Measurements from ENCODE around the gene IQSEC1. TPM values are rescaled to one million over a fixed set of nuclear protein-coding genes. Genes with fewer than 3 reads are reported as not detected.

IQSEC1 gene
- total and polyA plus RNA-seq, 2 donors = 9.4 to 21.9 TPM

- peaks cover 0 to 7% of the 10 kb centered on the region in 2 donors for H3K4me1 ChIP-seq (ENCODE audit: control insufficient read depth in 2 of 2, insufficient read depth in 2 of 2, low read length in 2 of 2)
- no peaks in the 10 kb centered on the region for H3K9me3 ChIP-seq (ENCODE audit: control insufficient read depth in 2 of 2, insufficient read depth in 1 of 2, low read length in 1 of 2)
- H3K4me3 ChIP-seq (ENCODE audit: low read length in 2 of 2) = no peak overlapping the region
- no peaks in the 10 kb centered on the region for H3K36me3 ChIP-seq (ENCODE audit: control insufficient read depth in 2 of 2, insufficient read depth in 2 of 2, low read length in 1 of 2)
- WGBS = 74% methylated on average over 9 of the region's 9 CpGs
- no peak overlapping the region for H3K27ac ChIP-seq (ENCODE audit: low read depth in 1 of 2, low read length in 1 of 2)
- no peak for DNase-seq (ENCODE audit: low read depth in 6 of 9, low spot score in 9 of 9)
- peaks cover 0 to 3% of the 10 kb centered on the region in 2 donors for H3K27me3 ChIP-seq (ENCODE audit: control insufficient read depth in 2 of 2, insufficient read depth in 1 of 2, low read length in 1 of 2)
Measured at GRCh38 chr3:12891391-12891984, 181.7 kb downstream of the IQSEC1 start.

DNA sequence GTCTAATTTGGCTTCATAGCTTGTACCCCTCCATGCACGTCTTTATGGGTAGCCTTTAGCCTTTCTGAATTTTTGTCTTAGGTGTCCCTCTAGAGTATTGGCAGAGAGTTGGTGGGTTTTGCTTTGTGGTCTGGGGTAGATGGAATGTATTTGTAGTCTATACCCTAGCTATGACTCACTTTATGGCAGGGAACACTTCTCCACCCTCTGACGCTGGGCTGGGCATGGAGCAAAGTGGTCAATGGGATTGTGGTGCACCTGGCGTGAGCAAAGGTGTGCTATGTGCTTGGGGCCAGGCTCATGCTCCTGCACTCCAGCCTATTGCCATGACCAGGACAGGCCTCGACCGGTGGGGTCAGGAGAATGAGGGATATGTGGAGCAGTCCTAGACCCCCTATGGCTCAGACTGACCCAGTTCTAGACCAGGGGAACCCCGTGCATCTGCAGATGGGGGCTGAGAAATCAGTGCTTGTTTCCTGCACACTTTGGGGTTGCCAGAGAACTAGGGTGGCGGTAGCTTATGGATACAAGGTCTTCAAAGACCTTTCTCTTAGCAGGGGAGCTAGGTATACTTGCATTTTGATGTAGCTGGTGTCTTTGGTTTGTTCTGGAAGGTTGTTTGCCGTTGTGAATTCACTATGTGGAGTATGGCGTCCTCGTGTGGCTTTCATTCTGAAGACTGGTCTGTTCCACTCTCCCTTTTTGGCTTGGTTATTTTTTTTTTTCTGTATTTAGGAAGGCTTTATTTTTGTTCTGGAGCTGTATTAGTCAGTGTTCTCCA is 182.4 kb downstream of the IQSEC1 start:
- Histone ChIP-seq H3K36me3 (ENCODE audit: control insufficient read depth in 2 of 2, insufficient read depth in 2 of 2, low read length in 1 of 2) (no peaks in the 10 kb centered on the region), H3K4me3 (ENCODE audit: low read length in 2 of 2) (no peak overlapping the region), H3K9me3 (ENCODE audit: control insufficient read depth in 2 of 2, insufficient read depth in 1 of 2, low read length in 1 of 2) (no peaks in the 10 kb centered on the region), H3K27me3 (ENCODE audit: control insufficient read depth in 2 of 2, insufficient read depth in 1 of 2, low read length in 1 of 2) (peaks cover 0 to 3% of the 10 kb centered on the region in 2 donors), H3K27ac (ENCODE audit: low read depth in 1 of 2, low read length in 1 of 2) (no peak overlapping the region), H3K4me1 (ENCODE audit: control insufficient read depth in 2 of 2, insufficient read depth in 2 of 2, low read length in 2 of 2) (peaks cover 0 to 14% of the 10 kb centered on the region in 2 donors)
- WGBS = 96% methylated on average over 10 of the region's 10 CpGs
- no peak for DNase-seq (ENCODE audit: low read depth in 6 of 9, low spot score in 9 of 9)

GRCh38 chr3:12886736-12887135 is 186.5 kb downstream of the IQSEC1 start:
- no peak overlapping the region for H3K27ac ChIP-seq (ENCODE audit: low read depth in 1 of 2, low read length in 1 of 2)
- H3K9me3 ChIP-seq (ENCODE audit: control insufficient read depth in 2 of 2, insufficient read depth in 1 of 2, low read length in 1 of 2) = no peaks in the 10 kb centered on the region
- H3K27me3 ChIP-seq (ENCODE audit: control insufficient read depth in 2 of 2, insufficient read depth in 1 of 2, low read length in 1 of 2) = peaks cover 0 to 3% of the 10 kb centered on the region in 2 donors
- DNase-seq (ENCODE audit: low read depth in 6 of 9, low spot score in 9 of 9) = no peak
- H3K4me3 ChIP-seq (ENCODE audit: low read length in 2 of 2) = no peak overlapping the region
- no peaks in the 10 kb centered on the region for H3K36me3 ChIP-seq (ENCODE audit: control insufficient read depth in 2 of 2, insufficient read depth in 2 of 2, low read length in 1 of 2)
- peaks cover 0 to 22% of the 10 kb centered on the region in 2 donors for H3K4me1 ChIP-seq (ENCODE audit: control insufficient read depth in 2 of 2, insufficient read depth in 2 of 2, low read length in 2 of 2)
- 94% methylated on average over 12 of the region's 12 CpGs for WGBS

- 39% methylated on average over 10 of the region's 10 CpGs for WGBS
- Histone ChIP-seq H3K9me3 (ENCODE audit: control insufficient read depth in 2 of 2, insufficient read depth in 1 of 2, low read length in 1 of 2) (no peaks in the 10 kb centered on the region), H3K36me3 (ENCODE audit: control insufficient read depth in 2 of 2, insufficient read depth in 2 of 2, low read length in 1 of 2) (no peaks in the 10 kb centered on the region), H3K27me3 (ENCODE audit: control insufficient read depth in 2 of 2, insufficient read depth in 1 of 2, low read length in 1 of 2) (peaks cover 0 to 3% of the 10 kb centered on the region in 2 donors), H3K4me3 (ENCODE audit: low read length in 2 of 2) (no peak overlapping the region), H3K27ac (ENCODE audit: low read depth in 1 of 2, low read length in 1 of 2) (peak overlapping the region in 1 of 2 donors; percentile 78), H3K4me1 (ENCODE audit: control insufficient read depth in 2 of 2, insufficient read depth in 2 of 2, low read length in 2 of 2) (peaks cover 0 to 22% of the 10 kb centered on the region in 2 donors)
- DNase-seq (ENCODE audit: low read depth in 6 of 9, low spot score in 9 of 9) = peak in 1 of 9 donors; percentile 49
Measured at GRCh38 chr3:12886106-12886679, 187.0 kb downstream of the IQSEC1 start.

DNA sequence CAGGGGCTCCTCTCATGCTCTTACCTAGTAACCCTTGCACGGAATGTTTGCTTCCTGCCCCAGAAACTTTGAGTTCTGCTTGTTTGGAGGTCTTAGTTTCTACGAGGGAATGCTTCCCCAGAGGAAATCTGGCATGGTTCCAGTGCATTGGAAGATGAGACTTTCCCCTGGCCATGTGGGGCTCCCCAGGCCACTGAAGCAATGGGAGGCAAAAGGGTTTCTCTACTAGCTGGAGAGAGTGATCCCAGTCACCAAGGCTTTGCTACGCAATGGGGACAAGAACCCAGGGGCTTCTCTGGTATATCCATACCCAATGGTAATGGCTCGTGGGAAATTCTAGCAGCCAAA is 187.7 kb downstream of the IQSEC1 start:
- Histone ChIP-seq H3K27me3 (ENCODE audit: control insufficient read depth in 2 of 2, insufficient read depth in 1 of 2, low read length in 1 of 2) (peaks cover 0 to 3% of the 10 kb centered on the region in 2 donors), H3K4me3 (ENCODE audit: low read length in 2 of 2) (no peak overlapping the region), H3K27ac (ENCODE audit: low read depth in 1 of 2, low read length in 1 of 2) (peak overlapping the region in 1 of 2 donors; percentile 78), H3K9me3 (ENCODE audit: control insufficient read depth in 2 of 2, insufficient read depth in 1 of 2, low read length in 1 of 2) (no peaks in the 10 kb centered on the region), H3K4me1 (ENCODE audit: control insufficient read depth in 2 of 2, insufficient read depth in 2 of 2, low read length in 2 of 2) (peaks cover 0 to 22% of the 10 kb centered on the region in 2 donors), H3K36me3 (ENCODE audit: control insufficient read depth in 2 of 2, insufficient read depth in 2 of 2, low read length in 1 of 2) (no peaks in the 10 kb centered on the region)
- 90% methylated on average over 4 of the region's 4 CpGs for WGBS
- no peak for DNase-seq (ENCODE audit: low read depth in 6 of 9, low spot score in 9 of 9)

GRCh38 chr3:12884790-12885582 is 188.2 kb downstream of the IQSEC1 start:
- Histone ChIP-seq H3K4me3 (ENCODE audit: low read length in 2 of 2) (no peak overlapping the region), H3K27me3 (ENCODE audit: control insufficient read depth in 2 of 2, insufficient read depth in 1 of 2, low read length in 1 of 2) (peaks cover 0 to 3% of the 10 kb centered on the region in 2 donors), H3K36me3 (ENCODE audit: control insufficient read depth in 2 of 2, insufficient read depth in 2 of 2, low read length in 1 of 2) (no peaks in the 10 kb centered on the region), H3K9me3 (ENCODE audit: control insufficient read depth in 2 of 2, insufficient read depth in 1 of 2, low read length in 1 of 2) (no peaks in the 10 kb centered on the region), H3K4me1 (ENCODE audit: control insufficient read depth in 2 of 2, insufficient read depth in 2 of 2, low read length in 2 of 2) (peaks cover 0 to 22% of the 10 kb centered on the region in 2 donors), H3K27ac (ENCODE audit: low read depth in 1 of 2, low read length in 1 of 2) (peak overlapping the region in 1 of 2 donors; percentile 78)
- DNase-seq (ENCODE audit: low read depth in 6 of 9, low spot score in 9 of 9) = peak in 2 of 9 donors; percentile 33 to 42
- 95% methylated on average over 20 of the region's 20 CpGs for WGBS

DNA sequence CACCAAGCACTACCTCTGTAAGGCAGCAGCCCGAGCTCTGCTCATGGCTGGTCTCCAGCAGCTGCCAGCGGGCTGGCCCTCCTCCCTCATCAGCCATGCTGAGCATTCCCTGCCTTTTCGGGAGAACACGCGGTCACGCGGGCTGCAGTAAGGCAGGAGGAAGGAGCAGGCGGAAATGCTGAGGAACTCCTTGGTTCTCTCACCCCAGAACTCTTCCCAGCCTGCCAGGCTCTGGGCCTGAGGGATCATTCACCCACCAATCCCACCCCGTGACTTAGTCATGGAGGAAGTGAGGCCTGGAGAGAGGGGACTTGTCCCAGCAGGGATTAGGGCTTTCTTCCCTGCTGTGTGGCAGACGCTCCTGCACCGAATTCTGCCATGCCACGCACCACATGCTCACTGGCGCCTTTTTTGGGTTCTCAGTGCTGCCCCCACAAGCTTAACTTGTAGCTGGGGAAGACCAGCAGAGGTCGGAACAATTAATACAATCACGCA is 189.0 kb downstream of the IQSEC1 start:
- Histone ChIP-seq H3K4me3 (ENCODE audit: low read length in 2 of 2) (no peak overlapping the region), H3K27me3 (ENCODE audit: control insufficient read depth in 2 of 2, insufficient read depth in 1 of 2, low read length in 1 of 2) (peaks cover 0 to 5% of the 10 kb centered on the region in 2 donors), H3K27ac (ENCODE audit: low read depth in 1 of 2, low read length in 1 of 2) (no peak overlapping the region), H3K9me3 (ENCODE audit: control insufficient read depth in 2 of 2, insufficient read depth in 1 of 2, low read length in 1 of 2) (no peaks in the 10 kb centered on the region), H3K4me1 (ENCODE audit: control insufficient read depth in 2 of 2, insufficient read depth in 2 of 2, low read length in 2 of 2) (peaks cover 0 to 22% of the 10 kb centered on the region in 2 donors), H3K36me3 (ENCODE audit: control insufficient read depth in 2 of 2, insufficient read depth in 2 of 2, low read length in 1 of 2) (no peaks in the 10 kb centered on the region)
- DNase-seq (ENCODE audit: low read depth in 6 of 9, low spot score in 9 of 9) = no peak
- 97% methylated on average over 15 of the region's 15 CpGs for WGBS

- DNase-seq (ENCODE audit: low read depth in 6 of 9, low spot score in 9 of 9) = no peak
- H3K4me3 ChIP-seq (ENCODE audit: low read length in 2 of 2) = no peak overlapping the region
- H3K36me3 ChIP-seq (ENCODE audit: control insufficient read depth in 2 of 2, insufficient read depth in 2 of 2, low read length in 1 of 2) = no peaks in the 10 kb centered on the region
- peaks cover 0 to 22% of the 10 kb centered on the region in 2 donors for H3K4me1 ChIP-seq (ENCODE audit: control insufficient read depth in 2 of 2, insufficient read depth in 2 of 2, low read length in 2 of 2)
- no peak overlapping the region for H3K27ac ChIP-seq (ENCODE audit: low read depth in 1 of 2, low read length in 1 of 2)
- WGBS = 97% methylated on average over 62 of the region's 62 CpGs
- no peaks in the 10 kb centered on the region for H3K9me3 ChIP-seq (ENCODE audit: control insufficient read depth in 2 of 2, insufficient read depth in 1 of 2, low read length in 1 of 2)
- H3K27me3 ChIP-seq (ENCODE audit: control insufficient read depth in 2 of 2, insufficient read depth in 1 of 2, low read length in 1 of 2) = peaks cover 0 to 5% of the 10 kb centered on the region in 2 donors
Measured at GRCh38 chr3:12882336-12883310, 190.6 kb downstream of the IQSEC1 start.

Data from thymus (tissue), 11 donors.